DOHH2 (cell line): Measurements from ENCODE around the gene HOXA5.

Experiments
- EZH2phosphoT487 ChIP-seq: fragments of 200-600 bp; sonication (generic); IDR thresholded peaks from 2 replicates; pipeline ENCODE4 v1.6.1; 2017; ENCODE audit warnings: borderline replicate concordance, mild to moderate bottlenecking, antibody characterized with exemption, low read length, moderate library complexity, mixed read lengths
- TF ChIP-seq, protein P1 (sequence below): fragments of 200-600 bp; sonication (generic); IDR thresholded peaks from one replicate; pipeline ENCODE4 v1.5.1; 2014; ENCODE audit warnings: antibody characterized with exemption, mild to moderate bottlenecking, low read depth, low read length; ENCODE audit not compliant: poor library complexity, severe bottlenecking

DNA sequence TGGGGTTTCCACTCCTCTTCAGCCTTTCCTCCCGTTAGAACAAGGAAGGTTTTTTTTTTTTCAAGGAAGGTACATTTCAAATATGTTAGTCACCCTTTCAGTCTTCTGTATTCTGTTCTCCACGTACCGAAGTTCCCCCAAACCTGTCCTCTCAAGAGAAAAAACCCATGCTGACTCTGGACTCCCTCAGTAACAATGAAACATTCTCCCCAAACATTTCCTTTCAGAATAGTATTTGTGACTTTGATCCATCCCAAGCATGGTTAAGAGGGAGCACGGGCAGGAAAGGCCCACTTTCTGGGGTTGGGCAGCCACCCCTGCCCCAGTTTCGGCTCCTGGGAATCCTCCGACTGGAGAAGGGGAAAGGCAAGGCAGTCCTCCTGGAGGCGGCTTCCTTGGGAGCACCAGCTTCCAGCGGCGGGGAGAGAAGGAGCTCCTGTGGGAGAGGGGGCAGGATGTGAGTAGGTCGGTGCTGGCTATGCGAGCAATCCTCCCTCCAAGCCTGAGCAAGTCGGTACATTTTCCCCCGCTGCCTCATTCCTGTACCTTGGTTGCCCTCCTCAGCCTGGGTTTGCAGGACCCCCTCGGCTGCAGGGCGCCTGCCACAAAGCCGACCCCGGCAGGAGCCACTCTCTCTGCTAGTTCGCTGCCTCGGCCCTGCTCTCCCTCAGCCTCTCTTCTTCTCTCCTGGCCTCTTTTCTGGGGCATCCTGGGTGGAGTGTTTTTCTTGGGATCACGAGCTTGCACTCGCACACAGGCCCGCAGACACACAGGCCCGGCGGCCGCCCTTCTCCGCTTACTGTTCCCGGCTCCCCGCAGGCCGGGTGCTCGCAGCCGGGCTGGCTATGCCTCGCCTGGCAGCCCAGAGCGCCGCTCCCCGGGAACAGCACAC is 45.5 kb downstream of the HOXA5 start:
- TF ChIP-seq, protein P1, sequence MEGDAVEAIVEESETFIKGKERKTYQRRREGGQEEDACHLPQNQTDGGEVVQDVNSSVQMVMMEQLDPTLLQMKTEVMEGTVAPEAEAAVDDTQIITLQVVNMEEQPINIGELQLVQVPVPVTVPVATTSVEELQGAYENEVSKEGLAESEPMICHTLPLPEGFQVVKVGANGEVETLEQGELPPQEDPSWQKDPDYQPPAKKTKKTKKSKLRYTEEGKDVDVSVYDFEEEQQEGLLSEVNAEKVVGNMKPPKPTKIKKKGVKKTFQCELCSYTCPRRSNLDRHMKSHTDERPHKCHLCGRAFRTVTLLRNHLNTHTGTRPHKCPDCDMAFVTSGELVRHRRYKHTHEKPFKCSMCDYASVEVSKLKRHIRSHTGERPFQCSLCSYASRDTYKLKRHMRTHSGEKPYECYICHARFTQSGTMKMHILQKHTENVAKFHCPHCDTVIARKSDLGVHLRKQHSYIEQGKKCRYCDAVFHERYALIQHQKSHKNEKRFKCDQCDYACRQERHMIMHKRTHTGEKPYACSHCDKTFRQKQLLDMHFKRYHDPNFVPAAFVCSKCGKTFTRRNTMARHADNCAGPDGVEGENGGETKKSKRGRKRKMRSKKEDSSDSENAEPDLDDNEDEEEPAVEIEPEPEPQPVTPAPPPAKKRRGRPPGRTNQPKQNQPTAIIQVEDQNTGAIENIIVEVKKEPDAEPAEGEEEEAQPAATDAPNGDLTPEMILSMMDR: no peak
- no peak for TF ChIP-seq EZH2phosphoT487
